ENCODE results near the gene RIMBP2. TPM values are rescaled to one million over a fixed set of nuclear protein-coding genes. Genes with fewer than 3 reads are reported as not detected.
A peak's percentile ranks its signal among the peaks of the same experiment; 100 is the strongest.

The RIMBP2 gene
- total and polyA plus RNA-seq, 11 donors, result 2.1 TPM; not detected in 10

DNA sequence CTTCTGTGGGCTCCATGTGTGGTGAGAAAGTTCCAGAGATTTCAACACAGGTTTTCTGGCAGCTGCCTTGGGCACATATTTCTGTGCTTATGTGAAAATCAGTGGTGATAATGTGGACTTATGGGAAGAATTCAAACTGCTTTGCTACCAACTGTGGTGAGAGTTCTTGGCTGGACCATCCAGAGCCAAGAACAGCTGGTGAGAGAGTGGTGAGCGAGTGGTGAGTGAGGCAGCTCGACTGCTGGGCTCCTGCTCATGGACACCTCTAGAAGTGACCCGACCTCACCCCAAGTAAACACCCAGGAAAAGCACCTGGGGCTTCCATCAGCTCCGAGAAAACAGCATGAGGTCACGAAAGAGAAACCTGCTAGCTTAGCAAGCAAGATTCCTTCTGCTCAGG lies 272.0 kb downstream of the RIMBP2 start:
- TF ChIP-seq, protein P1, sequence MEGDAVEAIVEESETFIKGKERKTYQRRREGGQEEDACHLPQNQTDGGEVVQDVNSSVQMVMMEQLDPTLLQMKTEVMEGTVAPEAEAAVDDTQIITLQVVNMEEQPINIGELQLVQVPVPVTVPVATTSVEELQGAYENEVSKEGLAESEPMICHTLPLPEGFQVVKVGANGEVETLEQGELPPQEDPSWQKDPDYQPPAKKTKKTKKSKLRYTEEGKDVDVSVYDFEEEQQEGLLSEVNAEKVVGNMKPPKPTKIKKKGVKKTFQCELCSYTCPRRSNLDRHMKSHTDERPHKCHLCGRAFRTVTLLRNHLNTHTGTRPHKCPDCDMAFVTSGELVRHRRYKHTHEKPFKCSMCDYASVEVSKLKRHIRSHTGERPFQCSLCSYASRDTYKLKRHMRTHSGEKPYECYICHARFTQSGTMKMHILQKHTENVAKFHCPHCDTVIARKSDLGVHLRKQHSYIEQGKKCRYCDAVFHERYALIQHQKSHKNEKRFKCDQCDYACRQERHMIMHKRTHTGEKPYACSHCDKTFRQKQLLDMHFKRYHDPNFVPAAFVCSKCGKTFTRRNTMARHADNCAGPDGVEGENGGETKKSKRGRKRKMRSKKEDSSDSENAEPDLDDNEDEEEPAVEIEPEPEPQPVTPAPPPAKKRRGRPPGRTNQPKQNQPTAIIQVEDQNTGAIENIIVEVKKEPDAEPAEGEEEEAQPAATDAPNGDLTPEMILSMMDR (IDR thresholded peaks at IDR 0.05), result no peak
- no peak for TF ChIP-seq POLR2A (IDR thresholded peaks at IDR 0.05)
- intact Hi-C loops (cut with DNase I), result no loop called here
- no peak overlapping the region for H3K27ac ChIP-seq
- H3K4me1 ChIP-seq, result no peaks in the 10 kb centered on the region
- no peak for ATAC-seq
- WGBS, 4 donors, result 59 to 70% (median 63%) methylated on average over 5 of the region's 5 CpGs
- no peaks in the 10 kb centered on the region for H3K9me3 ChIP-seq
- DNase-seq, result peak in 2 of 5 donors; percentile 5 to 7
- no peaks in the 10 kb centered on the region for H3K36me3 ChIP-seq
- peaks cover 0 to 2% (median 0%) of the 10 kb centered on the region in 9 donors for H3K27me3 ChIP-seq
- H3K4me3 ChIP-seq, result no peak overlapping the region

DNA sequence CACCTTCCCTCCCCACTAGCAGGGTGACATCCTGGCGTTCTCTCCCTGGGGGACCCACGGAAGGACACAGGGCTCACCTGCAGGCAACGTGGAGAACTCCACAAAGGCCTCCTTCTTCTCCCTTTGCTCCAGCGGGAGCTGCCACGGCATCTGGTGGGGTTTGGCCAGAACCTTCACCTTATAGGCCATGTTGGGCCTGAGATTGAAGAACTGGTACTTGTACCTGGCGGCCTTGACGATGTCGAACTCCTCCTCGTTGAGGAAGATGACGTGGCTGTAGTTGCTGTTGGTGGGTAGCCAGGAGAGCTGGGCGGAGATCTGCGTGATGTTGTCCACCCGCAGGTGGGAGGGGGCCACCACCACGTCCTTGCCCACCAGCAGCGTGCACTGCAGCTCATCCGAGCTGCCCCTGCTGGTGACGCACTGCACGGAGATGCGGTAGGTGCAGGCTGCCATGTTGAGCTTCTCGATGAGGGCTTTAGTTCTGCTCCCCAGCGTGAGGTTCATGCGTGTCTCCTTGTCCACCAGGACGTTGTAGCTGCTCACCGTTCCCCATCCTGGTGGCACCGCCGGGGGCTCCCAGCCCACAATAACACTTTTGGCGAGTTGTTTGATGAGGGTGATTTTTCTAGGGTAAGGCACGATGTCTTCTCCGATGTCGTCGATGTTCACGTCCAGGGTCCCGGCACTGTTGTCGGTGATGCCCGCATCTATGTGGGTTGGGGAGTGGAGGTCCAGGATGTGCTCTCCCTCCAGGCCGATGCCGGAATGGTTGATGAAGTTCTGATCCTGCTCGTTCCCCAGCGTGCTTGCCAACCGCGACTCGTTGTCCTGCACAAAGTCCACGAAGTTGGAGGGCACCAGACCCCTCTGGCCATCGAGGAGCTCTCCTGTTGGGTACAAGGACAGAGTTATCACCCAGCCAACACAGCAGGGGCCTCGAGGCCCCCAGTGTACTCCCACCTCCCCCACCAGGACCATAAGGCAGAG lies 274.0 kb downstream of the RIMBP2 start:
- Histone ChIP-seq H3K27me3 (no peaks in the 10 kb centered on the region), H3K4me3 (peak overlapping the region in 1 of 12 donors; percentile 2), H3K9me3 (no peaks in the 10 kb centered on the region), H3K27ac (no peak overlapping the region), H3K36me3 (no peaks in the 10 kb centered on the region), H3K4me1 (no peaks in the 10 kb centered on the region)
- intact Hi-C loops (cut with DNase I), result no loop called here
- DNase-seq (no peak), ATAC-seq (no peak)
- TF ChIP-seq, protein P1 (IDR thresholded peaks at IDR 0.05), result no peak
- TF ChIP-seq POLR2A (IDR thresholded peaks at IDR 0.05), result no peak
- 87 to 91% (median 90%) methylated on average over 34 to 45 of the region's 45 CpGs for WGBS, 4 donors

DNA sequence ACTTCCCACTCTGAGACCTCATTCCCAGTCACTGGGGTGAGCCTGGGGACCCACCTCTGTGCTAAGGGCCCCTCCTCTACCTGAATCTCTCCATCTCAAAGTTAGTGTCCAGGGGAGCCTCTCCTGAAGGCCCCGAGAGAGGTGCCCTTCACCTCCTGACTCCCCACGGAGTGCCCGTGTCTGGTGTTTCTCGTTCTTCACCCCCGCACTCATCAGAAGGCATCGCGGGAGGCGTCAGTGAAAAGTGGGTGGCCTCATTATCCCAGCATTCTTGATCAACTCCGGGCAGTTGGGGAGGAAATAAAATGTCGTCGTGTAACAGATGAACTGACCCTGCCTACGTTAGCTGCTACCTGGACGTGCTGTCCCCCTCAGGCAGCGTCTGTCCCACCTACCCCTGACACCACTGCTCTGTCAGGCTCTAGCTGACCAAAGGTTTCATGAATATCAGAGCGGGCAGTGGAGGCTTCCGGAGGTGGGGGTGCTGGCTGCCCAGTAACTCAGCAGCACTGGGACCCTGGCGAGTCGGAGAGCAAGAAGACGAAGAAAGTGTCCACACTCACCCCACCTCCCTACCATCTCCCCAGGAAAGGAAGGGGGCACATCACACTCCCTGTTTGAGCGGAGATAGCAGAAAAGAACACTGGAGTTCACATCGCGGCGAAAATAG lies 275.6 kb downstream of the RIMBP2 start:
- intact Hi-C loops (cut with DNase I), result no loop called here
- no peaks in the 10 kb centered on the region for H3K36me3 ChIP-seq
- DNase-seq (peak in 1 of 5 donors; percentile 7), ATAC-seq (no peak)
- H3K4me3 ChIP-seq, result no peak overlapping the region
- TF ChIP-seq POLR2A (IDR thresholded peaks at IDR 0.05), result no peak
- TF ChIP-seq, protein P1 (IDR thresholded peaks at IDR 0.05), result no peak
- H3K27me3 ChIP-seq, result no peaks in the 10 kb centered on the region
- H3K27ac ChIP-seq, result no peak overlapping the region
- 89 to 94% (median 90%) methylated on average over 20 to 23 of the region's 23 CpGs for WGBS, 4 donors
- H3K4me1 ChIP-seq, result no peaks in the 10 kb centered on the region
- no peaks in the 10 kb centered on the region for H3K9me3 ChIP-seq

DNA sequence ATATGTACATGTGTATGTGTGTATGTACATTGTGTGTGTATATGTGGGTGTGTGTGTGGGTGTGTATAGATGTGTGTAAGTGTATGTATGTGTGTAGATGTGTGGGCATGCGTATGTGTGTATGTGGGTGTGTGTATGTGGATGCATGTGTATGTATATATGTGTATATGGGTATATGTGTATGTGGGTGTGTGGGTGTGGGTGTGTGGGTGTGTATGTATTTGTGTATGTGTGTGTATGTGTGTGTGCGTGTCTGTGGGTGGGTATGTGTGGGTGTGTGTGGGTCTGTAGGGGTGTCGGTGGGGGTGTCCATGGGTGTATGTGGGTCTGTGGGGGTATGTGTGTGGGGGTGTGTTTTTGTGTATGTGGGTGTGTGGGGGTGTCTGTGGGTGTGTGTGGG lies 276.8 kb downstream of the RIMBP2 start:
- H3K9me3 ChIP-seq, result no peaks in the 10 kb centered on the region
- 90 to 98% (median 95%) methylated on average over 3 of the region's 3 CpGs for WGBS, 4 donors
- H3K36me3 ChIP-seq, result no peaks in the 10 kb centered on the region
- DNase-seq (no peak), ATAC-seq (no peak)
- no peaks in the 10 kb centered on the region for H3K27me3 ChIP-seq
- TF ChIP-seq, protein P1 (IDR thresholded peaks at IDR 0.05), result no peak
- TF ChIP-seq POLR2A (IDR thresholded peaks at IDR 0.05), result no peak
- intact Hi-C loops (cut with DNase I), result no loop called here
- H3K4me3 ChIP-seq, result no peak overlapping the region
- no peak overlapping the region for H3K27ac ChIP-seq
- H3K4me1 ChIP-seq, result no peaks in the 10 kb centered on the region
